Activated CD8-positive, alpha-beta memory T cell treated with anti-CD3 and anti-CD28 coated beads, Interleukin-2, amount 50 U/mL, for 24 hours (primary cell): ENCODE results near the gene PIPOX.

ENCODE experiments used
- DNase-seq: peaks from one replicate; pipeline ENCODE4 v3.0.0-alpha.2; 2020; ENCODE audit errors: extremely low read depth

The PIPOX gene, protein sequence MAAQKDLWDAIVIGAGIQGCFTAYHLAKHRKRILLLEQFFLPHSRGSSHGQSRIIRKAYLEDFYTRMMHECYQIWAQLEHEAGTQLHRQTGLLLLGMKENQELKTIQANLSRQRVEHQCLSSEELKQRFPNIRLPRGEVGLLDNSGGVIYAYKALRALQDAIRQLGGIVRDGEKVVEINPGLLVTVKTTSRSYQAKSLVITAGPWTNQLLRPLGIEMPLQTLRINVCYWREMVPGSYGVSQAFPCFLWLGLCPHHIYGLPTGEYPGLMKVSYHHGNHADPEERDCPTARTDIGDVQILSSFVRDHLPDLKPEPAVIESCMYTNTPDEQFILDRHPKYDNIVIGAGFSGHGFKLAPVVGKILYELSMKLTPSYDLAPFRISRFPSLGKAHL

GRCh38 chr17:29042679-29043538 is at the start of gene PIPOX:
Gene PIPOX, plus strand, starts transcription at chr17:29043141. Its CDS starts 85 bp downstream, at chr17:29043226.
- DNase-seq, result no peak

GRCh38 chr17:28993645-28994426 is 49.1 kb upstream of the PIPOX start:
- no peak for DNase-seq

GRCh38 chr17:28996554-28997096 is 46.3 kb upstream of the PIPOX start:
- no peak for DNase-seq

DNA sequence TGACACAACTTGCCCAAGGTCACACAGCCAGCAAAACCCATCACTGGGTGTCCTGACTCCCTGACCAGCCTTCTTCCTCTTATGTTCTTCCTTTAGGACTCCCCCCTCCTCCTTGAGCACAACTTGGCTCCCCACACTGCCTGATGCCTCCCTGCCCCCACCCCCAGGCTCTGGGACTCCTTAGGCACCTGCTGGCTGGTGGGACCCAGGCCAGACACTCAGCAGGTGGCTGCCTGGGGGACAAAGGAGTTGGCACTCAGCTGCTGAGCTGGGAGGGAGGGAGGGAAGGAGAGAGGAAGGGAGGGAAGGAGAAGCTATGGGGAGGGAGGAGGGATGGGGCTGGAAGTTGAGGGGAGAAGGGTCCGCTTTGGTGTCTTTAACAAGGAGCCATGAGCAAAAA is 45.1 kb upstream of the PIPOX start:
- DNase-seq, result no peak

DNA sequence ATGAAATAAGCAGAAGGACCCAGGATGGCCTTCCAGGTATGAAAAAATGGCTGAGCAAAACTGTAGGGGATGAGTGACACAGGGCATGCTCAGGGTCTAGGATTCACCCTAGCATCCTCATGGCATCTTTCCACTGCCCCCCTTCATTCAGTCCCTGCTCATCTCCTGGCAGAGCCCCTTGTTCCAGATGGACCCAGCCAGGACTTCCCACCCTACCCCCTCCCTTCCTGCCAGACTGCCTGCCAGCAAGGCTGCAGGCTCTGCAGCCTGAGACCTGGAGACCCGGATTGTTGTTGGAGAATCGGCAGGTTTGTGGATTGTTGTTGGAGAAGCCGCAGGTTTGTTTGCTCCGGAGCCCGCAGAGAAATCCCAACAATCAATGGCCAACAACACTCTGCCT is 43.7 kb upstream of the PIPOX start:
- no peak for DNase-seq

GRCh38 chr17:29000973-29001372 is 42.0 kb upstream of the PIPOX start:
- no peak for DNase-seq

GRCh38 chr17:29002811-29003210 is 40.1 kb upstream of the PIPOX start:
- DNase-seq, result no peak

- no peak for DNase-seq
These were observed 39.7 kb upstream of the PIPOX start for GRCh38 chr17:29003289-29003688.

- DNase-seq, result no peak
These were observed 38.8 kb upstream of the PIPOX start for GRCh38 chr17:29004081-29004692.

DNA sequence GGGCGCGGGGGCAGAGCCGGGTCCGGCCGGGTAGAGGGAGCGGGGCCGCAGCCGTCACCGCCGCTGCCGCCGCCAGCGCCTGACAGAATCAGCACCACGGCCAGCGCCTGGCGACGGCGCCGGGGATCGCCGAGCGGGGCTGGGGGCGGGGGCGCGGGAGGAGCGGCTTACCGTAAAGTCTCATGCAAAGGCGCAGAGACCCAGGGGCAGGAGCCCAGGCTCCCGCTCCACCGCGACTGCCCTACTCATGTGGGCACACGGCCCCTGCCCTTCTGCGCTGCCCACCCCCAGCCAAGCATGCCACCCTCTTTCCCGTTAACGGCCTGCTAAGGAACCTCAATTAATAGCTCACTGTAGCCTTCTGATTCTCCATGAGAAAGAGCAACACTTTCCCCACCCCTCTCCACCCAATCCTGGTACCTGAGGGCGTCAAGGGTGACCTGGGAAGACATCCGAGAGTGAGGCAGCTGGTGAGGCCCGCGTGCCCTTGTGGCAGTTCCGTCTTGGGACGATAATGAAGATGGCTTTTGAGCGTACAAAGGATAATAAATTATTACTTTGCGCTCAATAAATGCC is 36.9 kb upstream of the PIPOX start, which contains the start of gene SEZ6:
TSS of gene SEZ6 (minus strand) at position 98 of the 576 bp plus-strand sequence. CDS start 164 bp downstream, outside the sequence.
- no peak for DNase-seq

- no peak for DNase-seq
These were observed 35.5 kb upstream of the PIPOX start for GRCh38 chr17:29007456-29007855.

- no peak for DNase-seq
These were observed 35.0 kb upstream of the PIPOX start for GRCh38 chr17:29007860-29008455.

- DNase-seq, result no peak
These were observed 34.4 kb upstream of the PIPOX start for GRCh38 chr17:29008591-29008990.

GRCh38 chr17:29010129-29010528 is 32.8 kb upstream of the PIPOX start:
- no peak for DNase-seq

DNA sequence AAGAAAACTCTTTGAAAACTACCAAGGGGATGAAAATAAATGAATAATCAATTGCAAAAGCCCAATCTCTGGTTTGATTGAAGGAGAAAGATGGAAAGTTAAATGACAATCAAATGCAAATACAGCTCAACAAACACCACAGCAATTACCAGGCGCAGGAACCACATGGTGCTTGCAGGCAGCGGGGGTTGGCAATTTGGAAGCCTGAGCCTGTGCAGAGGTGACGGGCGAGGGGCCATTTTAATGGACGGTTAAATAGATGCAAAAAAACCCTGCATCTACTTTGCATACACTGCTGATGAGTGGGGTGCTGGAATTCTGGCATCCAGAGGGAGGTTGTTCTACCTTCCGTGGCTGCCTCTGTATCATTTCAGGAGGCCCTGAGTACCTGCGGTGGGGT is 32.4 kb upstream of the PIPOX start:
- DNase-seq, result no peak

- no peak for DNase-seq
These were observed 30.4 kb upstream of the PIPOX start for GRCh38 chr17:29012535-29012934.

- no peak for DNase-seq
These were observed 28.2 kb upstream of the PIPOX start for GRCh38 chr17:29014716-29015115.

DNA sequence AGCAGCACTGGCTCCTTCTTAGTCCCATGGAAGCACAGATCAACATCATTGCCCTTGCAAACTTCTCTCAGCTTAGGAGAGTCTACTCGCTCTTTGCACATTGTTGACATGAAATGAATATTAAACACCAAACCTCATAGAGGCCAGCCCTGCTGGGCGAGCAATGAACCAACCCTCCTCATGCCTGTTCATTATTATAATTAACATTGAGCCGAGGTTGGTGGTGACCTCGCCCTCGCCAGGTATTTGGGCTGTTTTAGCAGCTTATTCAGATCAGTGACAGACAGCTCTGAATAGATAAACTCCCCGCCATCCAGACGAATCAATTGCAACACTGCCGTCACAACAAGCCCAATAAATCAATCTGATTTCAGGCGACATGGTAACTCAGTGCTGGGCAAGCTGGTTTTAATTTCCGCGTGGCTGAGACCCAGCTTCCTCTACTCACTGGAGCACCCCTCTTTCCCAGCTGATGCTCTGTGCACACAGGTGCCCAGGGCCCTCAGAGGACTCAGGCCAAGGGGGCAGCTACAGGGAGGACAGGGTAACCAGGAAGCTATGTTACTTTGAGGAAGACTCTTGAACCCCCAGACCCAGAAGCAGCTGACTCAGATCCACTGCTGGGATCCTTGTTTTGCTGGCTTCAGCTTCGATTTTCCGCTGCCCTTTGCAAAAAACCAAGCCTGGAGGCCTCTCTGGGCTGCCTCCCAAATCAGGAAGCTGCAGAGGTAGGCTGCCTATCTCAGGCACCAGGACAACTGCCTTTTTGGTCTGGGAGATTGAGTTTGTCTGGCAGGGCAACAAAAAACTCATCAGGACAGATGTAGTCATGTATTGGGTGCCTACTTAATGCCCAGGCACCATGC is 26.4 kb upstream of the PIPOX start:
- no peak for DNase-seq

DNA sequence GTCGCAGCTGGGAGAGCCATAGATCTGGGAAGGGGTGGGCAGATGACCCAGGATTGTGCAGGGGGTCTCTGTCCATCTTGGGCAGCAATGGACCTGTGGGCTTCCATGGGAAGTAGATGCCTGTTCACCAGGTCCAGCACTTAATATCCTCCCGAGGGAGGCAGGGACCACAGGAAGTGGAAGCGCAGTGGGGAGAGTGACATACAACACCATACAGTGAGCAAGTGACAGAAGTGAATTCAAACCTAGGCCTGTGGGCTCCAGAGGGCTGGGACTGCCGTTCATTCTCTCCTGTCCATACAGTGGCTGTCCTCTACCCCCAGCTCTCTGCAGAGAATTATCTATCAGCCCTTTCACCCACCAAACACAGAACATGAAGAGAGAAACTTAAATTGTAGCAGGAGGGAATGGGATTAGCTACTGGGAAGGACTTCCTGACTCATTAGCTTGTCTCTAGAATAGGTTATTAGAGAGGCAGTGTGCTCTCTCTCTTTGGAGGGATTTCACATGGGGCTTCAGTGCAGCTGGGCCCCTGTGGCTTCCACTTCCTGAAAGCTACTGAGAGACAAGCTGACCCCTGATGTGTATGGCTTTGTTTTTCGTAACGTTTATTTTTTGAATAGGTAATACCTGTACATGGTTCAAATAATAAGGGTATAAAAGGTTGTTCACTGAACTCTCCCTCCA is 24.0 kb upstream of the PIPOX start:
- no peak for DNase-seq
